H1 (cell line): ENCODE results near the gene MIPEP. TPM values are rescaled to one million over a fixed set of nuclear protein-coding genes. Genes with fewer than 3 reads are reported as not detected.

Source experiments
- BACH1 ChIP-seq: IDR thresholded peaks from 2 replicates; pipeline ENCODE4 v1.6.1; 2012; ENCODE audit warnings: low read length, improper control_type of control experiment
- CREB1 ChIP-seq: IDR thresholded peaks from 2 replicates; pipeline ENCODE4 v1.6.1; 2012; ENCODE audit warnings: inconsistent platforms
- CTBP2 ChIP-seq: IDR thresholded peaks from 2 replicates; pipeline ENCODE4 v1.7.0; 2011; ENCODE audit warnings: borderline replicate concordance, mild to moderate bottlenecking, moderate library complexity, mixed read lengths, low read length; ENCODE audit not compliant: insufficient read depth, insufficient read length
- EGR1 ChIP-seq: IDR thresholded peaks from 2 replicates; pipeline ENCODE4 v1.6.1; 2011; ENCODE audit warnings: low read depth, low read length, borderline replicate concordance
- HDAC2 ChIP-seq, 2 experiments: fragments of 300-600 bp in 1 of 2; sonication (generic) in 1 of 2; IDR thresholded peaks; 2 replicates each; pipeline ENCODE4 v1.6.1; 2011 to 2012; ENCODE audit warnings: low read depth in 2 of 2, low read length in 2 of 2, mild to moderate bottlenecking in 2 of 2, moderate library complexity in 2 of 2, borderline replicate concordance in 1 of 2, inconsistent platforms in 1 of 2
- HDAC6 ChIP-seq: IDR thresholded peaks from one replicate; pipeline ENCODE4 v1.7.1; 2012; ENCODE audit warnings: low read depth, mild to moderate bottlenecking, inconsistent platforms, low read length, moderate library complexity
- POLR2AphosphoS5 ChIP-seq: IDR thresholded peaks from 2 replicates; pipeline ENCODE4 v1.6.1; 2011; ENCODE audit warnings: low read depth, low read length
- SIX5 ChIP-seq: IDR thresholded peaks from 2 replicates; pipeline ENCODE4 v1.6.1; 2011; ENCODE audit warnings: mild to moderate bottlenecking, low read depth, low read length
- polyA plus RNA-seq, 7 experiments: library from polyadenylated mRNA; depleted of rRNA in 3 of 7; stranded (reverse) in 5 of 7; unstranded in 2 of 7; fragments of >200 nt in 5 of 7; fragments of 200-250 nt in 2 of 7; gene quantifications; 1 replicate in 5 of 7; 2 replicates in 1 of 7; 4 replicates in 1 of 7; pipeline versions ENCODE4 v1.2.1 to v1.2.3, GENCODE V29; 2011 to 2013; ENCODE audit warnings: missing spikeins in 2 of 7, mixed read lengths in 2 of 7
- total RNA-seq: library from RNA; stranded (reverse); fragmentation: NEBNext Ultra II Directional; extraction: Animal tissue kit (Norgen Biotek cat#: 25700); gene quantifications from 2 replicates; pipeline ENCODE4 v1.2.1, GENCODE V29; 2021
- TF ChIP-seq, protein P1 (sequence below): fragments of 300-600 bp; sonication (generic); IDR thresholded peaks from 2 replicates; pipeline ENCODE4 v1.7.1; 2012; ENCODE audit warnings: low read length, moderate library complexity, mild to moderate bottlenecking, inconsistent platforms; ENCODE audit not compliant: insufficient replicate concordance

The MIPEP gene
- total and polyA plus RNA-seq, 2 of the 8 experiments (the other 6 are each of a cell fraction or from before 2014, with no cell fraction given) = 24.0 to 24.2 TPM

DNA sequence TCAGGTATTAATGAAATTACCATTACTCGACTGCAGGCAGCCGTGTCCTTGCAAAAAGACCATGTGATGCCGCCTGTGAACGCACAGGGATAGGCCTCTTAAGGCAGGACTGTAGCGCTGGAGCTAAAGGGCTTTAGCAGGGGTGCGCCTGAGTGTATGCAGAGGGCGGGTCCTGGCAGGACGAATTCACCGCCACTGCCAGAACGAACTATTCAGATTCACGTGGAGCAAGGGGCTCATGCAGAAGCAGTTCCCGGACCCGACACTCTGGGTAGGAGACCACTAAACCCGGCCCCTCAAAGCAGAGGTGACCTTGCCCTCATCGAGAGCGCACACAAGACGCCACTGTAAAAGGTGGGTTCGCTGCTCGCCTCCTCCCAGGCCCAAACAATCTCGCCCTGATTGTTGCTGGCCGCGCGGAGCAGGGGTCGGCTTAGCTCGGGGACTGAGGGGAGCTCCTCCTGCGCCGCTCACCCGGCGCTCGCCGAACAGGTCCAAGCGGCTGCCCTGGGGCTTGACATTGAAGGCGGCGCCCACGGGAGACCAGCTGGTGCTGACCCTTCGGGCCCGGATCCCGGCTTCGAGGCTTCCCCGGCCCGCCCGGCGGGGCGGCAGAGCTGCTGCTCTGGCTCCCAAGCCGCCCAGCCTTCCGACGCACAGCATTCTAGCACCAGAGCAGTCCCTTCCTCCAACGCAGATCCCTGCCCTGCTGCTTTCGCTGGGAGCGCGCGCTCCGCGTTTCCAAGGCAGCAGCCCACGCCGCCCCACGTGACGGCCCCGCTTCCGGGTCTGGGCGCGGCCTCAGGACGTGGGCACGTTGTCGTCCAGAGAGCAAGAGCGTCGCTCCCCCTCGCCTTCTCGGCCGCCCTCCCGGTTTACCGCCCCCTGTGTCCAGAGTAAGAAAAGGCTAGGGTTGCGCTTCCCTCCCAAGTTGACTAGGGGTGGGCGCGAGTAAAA lies at the start of gene MIPEP (continued):
- TF ChIP-seq, protein P1, sequence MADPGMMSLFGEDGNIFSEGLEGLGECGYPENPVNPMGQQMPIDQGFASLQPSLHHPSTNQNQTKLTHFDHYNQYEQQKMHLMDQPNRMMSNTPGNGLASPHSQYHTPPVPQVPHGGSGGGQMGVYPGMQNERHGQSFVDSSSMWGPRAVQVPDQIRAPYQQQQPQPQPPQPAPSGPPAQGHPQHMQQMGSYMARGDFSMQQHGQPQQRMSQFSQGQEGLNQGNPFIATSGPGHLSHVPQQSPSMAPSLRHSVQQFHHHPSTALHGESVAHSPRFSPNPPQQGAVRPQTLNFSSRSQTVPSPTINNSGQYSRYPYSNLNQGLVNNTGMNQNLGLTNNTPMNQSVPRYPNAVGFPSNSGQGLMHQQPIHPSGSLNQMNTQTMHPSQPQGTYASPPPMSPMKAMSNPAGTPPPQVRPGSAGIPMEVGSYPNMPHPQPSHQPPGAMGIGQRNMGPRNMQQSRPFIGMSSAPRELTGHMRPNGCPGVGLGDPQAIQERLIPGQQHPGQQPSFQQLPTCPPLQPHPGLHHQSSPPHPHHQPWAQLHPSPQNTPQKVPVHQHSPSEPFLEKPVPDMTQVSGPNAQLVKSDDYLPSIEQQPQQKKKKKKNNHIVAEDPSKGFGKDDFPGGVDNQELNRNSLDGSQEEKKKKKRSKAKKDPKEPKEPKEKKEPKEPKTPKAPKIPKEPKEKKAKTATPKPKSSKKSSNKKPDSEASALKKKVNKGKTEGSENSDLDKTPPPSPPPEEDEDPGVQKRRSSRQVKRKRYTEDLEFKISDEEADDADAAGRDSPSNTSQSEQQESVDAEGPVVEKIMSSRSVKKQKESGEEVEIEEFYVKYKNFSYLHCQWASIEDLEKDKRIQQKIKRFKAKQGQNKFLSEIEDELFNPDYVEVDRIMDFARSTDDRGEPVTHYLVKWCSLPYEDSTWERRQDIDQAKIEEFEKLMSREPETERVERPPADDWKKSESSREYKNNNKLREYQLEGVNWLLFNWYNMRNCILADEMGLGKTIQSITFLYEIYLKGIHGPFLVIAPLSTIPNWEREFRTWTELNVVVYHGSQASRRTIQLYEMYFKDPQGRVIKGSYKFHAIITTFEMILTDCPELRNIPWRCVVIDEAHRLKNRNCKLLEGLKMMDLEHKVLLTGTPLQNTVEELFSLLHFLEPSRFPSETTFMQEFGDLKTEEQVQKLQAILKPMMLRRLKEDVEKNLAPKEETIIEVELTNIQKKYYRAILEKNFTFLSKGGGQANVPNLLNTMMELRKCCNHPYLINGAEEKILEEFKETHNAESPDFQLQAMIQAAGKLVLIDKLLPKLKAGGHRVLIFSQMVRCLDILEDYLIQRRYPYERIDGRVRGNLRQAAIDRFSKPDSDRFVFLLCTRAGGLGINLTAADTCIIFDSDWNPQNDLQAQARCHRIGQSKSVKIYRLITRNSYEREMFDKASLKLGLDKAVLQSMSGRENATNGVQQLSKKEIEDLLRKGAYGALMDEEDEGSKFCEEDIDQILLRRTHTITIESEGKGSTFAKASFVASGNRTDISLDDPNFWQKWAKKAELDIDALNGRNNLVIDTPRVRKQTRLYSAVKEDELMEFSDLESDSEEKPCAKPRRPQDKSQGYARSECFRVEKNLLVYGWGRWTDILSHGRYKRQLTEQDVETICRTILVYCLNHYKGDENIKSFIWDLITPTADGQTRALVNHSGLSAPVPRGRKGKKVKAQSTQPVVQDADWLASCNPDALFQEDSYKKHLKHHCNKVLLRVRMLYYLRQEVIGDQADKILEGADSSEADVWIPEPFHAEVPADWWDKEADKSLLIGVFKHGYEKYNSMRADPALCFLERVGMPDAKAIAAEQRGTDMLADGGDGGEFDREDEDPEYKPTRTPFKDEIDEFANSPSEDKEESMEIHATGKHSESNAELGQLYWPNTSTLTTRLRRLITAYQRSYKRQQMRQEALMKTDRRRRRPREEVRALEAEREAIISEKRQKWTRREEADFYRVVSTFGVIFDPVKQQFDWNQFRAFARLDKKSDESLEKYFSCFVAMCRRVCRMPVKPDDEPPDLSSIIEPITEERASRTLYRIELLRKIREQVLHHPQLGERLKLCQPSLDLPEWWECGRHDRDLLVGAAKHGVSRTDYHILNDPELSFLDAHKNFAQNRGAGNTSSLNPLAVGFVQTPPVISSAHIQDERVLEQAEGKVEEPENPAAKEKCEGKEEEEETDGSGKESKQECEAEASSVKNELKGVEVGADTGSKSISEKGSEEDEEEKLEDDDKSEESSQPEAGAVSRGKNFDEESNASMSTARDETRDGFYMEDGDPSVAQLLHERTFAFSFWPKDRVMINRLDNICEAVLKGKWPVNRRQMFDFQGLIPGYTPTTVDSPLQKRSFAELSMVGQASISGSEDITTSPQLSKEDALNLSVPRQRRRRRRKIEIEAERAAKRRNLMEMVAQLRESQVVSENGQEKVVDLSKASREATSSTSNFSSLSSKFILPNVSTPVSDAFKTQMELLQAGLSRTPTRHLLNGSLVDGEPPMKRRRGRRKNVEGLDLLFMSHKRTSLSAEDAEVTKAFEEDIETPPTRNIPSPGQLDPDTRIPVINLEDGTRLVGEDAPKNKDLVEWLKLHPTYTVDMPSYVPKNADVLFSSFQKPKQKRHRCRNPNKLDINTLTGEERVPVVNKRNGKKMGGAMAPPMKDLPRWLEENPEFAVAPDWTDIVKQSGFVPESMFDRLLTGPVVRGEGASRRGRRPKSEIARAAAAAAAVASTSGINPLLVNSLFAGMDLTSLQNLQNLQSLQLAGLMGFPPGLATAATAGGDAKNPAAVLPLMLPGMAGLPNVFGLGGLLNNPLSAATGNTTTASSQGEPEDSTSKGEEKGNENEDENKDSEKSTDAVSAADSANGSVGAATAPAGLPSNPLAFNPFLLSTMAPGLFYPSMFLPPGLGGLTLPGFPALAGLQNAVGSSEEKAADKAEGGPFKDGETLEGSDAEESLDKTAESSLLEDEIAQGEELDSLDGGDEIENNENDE = no peak
- peak; percentile 68; the same call in 1 of the 2 replicates for TF ChIP-seq POLR2AphosphoS5
- no peak for TF ChIP-seq SIX5
- peak; percentile 72 for TF ChIP-seq CREB1
- TF ChIP-seq HDAC2 (IDR thresholded peaks at IDR 0.05; ENCODE audit: borderline replicate concordance in 1 of 2, low read depth in 2 of 2, low read length in 2 of 2) = peak in 1 of 2 experiments; percentile 81; a peak in 1 of 4 replicates
- TF ChIP-seq BACH1 = peak; percentile 49; the same call in 1 of the 2 replicates
- peak; percentile 40 for TF ChIP-seq CTBP2
- no peak for TF ChIP-seq HDAC6
- TF ChIP-seq EGR1 = peak; percentile 87; the same call in 1 of the 2 replicates
